CD4-positive, alpha-beta T cell treated with Interleukin-2 at 100 ng/mL for 4 hours (primary cell): ENCODE results near the gene CLASP1.
"Not testable (repeated sequence)": the region's sequence is repeated elsewhere in the genome, so short reads cannot be mapped to it uniquely, and the experiment has no call there.

Source experiments
- DNase-seq: peaks from one replicate; pipeline ENCODE4 v3.0.0-alpha.2; 2020; ENCODE audit warnings: low spot score

The CLASP1 gene

DNA sequence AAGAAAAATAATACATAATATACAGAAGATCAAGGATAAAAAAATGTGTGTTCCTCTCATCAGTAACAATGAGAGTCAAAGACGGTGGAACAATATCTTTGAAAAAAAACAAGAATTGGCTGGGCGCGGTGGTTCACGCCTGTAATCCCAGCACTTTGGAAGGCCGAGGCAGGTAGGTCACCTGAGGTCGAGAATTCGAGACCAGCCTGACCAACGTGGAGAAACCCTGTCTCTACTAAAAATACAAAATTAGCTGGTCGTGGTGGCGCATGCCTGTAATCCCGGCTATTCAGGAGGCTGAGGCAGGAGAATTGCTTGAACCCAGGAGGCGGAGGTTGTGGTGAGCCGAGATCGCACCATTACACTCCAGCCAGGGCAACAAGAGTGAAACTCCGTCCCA is 335.6 kb downstream of the CLASP1 start:
- not testable (repeated sequence) for DNase-seq

DNA sequence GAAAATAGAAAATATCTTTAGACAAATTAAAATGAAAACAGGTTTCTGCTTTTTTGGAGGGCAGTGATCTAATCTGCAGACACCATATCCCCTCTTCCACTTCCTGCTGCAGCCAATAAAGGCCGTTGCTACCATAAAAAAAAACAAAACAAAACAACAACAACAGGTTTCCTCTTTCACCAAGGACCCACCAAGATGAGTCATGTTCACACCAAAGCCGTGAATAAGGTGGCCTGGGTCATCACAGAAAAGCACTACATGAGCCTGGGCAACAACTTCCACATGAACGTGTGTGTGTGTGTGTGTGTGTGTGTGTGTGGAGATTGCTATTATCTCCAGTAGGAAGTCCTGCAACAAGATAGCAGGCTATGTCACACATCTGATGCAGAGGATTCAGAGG is 339.5 kb downstream of the CLASP1 start:
- DNase-seq = peak; percentile 13

DNA sequence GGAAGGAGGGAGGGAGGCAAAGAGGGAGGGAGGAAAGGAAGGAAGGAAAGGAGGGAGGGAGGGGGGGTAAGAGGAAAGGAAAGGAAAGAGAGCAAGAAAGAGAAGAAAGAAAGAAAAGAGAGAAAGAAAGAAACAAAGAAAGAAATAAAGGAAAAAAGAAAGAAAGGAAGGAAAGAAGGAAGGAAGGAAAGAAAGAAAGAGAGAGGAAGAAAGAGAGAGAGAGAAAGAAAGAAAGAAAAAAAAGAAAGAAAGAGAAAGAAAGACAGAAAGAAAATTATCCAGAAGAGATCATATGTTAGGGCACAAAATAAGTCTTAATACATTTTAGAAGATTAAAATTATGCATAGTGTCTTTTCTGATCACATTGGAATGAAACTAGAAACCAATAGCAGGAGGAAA is 339.9 kb downstream of the CLASP1 start:
- no peak for DNase-seq

DNA sequence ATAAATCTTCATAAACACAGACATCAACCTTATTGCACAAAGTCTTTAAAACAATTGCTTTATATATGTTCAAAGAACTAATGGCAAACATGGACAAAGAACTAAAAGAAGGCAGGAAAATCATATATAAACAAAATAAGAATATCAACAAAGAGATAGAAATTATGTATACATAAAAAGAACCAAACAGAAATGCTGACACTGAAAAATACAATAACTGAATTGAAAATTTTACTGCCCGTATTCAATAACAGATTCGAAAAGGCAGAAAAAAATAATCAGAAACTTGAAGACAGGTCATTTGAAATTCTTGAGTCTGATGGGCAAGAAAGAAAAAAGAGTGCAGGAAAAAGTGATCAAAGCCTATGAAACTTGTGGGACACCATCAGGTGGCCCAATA is 342.2 kb downstream of the CLASP1 start:
- DNase-seq = no peak

DNA sequence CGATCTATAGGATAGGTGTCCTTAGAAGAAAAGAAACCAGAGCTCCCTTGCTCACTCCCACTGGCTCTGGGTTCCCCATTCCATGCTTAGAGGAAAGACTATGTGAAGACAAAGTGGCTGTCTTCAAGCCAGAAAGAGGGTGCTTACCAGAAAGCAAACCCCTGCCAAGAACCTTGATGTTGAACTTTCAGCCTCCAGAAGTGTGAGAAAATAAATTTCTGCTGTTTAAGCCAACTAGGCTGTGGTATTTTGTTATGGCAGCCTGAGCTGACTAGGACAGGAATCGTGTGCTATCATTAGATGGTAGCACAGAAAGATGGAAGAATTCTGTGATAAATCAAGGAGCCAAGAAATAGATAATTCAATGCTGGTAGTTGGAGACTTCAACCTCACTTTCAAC is 344.3 kb downstream of the CLASP1 start:
- DNase-seq = no peak

DNA sequence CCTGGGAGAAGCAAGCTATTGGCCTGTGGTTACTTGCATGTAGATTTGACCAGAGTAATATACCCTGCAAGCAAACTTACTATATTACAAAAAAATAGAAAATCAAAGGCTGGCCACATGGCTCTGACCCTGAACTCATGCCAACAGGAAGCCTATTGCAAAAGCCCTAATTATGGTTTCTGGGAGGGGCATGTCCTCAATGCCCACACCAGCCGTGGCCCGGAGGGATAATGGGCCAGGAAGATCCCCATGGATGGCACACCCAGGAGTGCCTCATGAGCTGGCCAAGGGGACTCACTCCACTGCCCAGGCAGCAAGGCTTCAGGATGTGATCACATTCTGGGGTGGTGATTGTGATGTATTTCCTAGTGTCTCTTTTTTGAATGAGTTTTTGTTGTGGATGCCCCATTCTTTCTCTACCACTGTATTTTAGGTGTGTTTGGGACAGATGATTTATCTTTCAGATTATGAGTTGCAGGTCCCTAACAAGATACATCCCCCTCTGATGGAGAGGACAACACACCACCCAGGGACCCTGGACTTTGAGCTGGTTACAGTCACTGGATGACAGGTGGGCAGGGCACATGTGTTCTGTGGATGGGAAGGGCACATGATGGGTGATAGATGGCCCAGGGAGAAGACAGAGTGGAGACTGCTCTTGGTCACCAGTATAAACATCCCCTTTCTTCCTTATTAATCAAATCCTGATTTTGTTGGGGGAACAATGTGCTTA is 345.6 kb downstream of the CLASP1 start:
- no peak for DNase-seq

DNA sequence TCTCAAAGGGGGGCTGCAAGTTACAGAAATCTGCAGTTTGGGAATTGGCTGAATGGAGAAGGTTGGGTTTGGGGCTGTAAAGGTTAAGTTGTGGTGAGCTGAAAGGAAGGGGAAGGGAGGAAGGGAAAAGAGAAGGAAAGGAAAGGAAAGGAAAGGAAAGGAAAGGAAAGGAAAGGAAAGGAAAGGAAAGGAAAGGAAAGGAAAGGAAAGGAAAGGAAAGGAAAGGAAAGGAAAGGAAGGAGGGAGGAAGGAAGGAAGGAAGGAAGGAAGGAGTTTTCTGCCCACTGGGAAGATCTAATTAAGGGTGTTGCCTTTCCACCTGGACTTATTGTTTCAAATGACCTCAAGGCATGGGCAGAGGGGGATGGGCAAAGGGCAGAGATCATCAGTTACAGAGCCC is 348.1 kb downstream of the CLASP1 start:
- not testable (repeated sequence) for DNase-seq

DNA sequence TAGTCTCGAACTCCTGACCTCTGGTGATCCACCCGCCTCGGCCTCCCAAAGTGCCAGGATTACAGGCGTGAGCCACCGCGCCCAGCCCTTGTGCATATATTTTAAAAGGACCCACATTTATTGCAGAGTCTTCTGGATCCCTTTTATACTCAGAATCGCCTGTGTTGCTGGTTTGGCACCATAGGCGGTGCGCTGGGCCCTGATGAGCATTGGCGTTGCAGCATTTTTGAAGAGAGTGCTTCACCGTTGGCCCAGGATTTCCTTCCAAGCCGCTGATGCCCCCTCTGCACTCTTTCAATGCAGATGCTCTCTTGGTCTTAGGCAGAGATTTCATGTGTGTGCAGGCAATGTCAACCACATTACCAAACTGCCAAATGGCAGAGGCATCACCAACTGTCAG is 350.8 kb downstream of the CLASP1 start:
- DNase-seq = no peak

DNA sequence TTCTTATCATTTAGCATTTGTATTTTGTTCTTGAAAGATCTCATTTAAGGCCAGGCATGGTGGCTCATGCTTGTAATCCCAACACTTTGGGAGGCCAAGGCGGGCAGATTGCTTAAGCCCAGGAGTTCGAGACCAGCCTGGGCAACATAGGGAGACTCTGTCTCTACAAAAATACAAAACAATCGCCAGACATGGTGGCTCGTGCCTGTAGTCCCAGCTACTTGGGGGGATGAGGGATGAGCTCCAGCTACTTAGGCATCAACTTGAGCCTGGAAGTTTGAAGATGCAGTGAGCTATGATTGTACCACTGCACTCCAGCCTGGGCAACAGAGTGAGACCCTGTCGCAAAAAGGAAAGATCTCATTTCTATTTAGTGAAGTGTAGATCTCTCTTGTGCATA is 351.4 kb downstream of the CLASP1 start:
- DNase-seq = not testable (repeated sequence)

DNA sequence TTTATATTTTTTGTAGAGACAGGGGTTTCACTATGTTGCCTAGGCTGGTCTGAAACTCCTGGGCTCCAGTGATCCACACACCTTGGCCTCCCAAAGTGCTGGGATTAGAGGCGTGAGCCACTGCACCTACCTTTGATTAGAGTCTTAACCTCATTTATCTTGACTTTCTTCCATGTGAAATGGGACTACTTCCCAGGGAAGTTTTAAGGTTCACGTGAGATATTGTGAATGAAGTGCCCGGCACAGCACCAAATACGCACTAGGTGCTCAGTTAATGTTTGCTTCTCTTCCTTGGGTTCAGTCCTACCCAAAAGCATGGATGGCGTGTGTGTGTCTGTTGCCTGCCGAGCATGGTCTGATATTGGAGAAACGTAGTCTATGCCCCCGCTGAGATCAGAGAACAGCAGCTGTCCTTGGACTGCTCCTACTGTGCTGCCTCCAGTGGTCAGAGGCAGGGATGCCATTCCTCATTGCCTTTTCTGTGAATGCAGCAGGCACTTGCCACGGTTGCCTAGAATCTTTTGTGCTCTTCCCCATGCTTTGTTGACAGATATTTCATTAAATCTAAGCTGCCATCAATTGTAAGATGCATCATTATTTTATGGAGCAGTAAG is 351.9 kb downstream of the CLASP1 start:
- no peak for DNase-seq

DNA sequence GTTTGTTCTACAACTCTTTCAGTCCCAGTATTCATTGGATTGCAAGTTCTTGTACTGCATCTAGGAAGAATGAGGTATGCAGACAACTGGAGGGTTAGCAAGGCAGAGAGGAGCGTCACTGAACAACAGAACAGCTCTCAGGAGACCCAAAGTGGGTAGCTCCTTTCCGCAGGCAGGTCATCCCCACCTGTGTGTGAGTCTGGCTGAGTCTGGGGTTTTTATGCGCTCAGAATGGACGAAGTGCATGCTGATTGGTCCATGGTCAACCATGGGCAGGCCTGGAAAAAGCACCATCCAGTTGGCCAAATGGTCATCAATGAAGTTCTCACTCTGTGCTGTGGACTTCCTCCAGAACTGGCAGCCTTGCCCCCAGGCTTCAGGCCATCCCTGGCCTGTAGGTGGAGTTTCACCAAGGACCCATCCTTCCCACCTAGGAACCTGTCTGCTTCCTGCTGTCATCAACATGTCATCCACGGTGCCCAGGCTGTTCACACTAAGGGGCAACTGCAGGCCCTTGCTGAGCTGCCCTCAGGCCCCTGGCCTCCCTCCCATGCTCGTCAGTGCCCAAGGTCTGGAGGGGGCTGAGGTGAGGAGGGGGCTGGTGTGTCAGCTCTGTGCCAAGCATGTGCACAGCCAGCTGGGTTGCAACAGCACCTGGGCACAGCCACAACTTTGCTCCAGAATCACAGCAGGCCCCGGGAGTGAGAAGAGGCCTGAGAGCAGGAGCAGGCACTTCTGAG is 353.2 kb downstream of the CLASP1 start:
- DNase-seq = no peak

DNA sequence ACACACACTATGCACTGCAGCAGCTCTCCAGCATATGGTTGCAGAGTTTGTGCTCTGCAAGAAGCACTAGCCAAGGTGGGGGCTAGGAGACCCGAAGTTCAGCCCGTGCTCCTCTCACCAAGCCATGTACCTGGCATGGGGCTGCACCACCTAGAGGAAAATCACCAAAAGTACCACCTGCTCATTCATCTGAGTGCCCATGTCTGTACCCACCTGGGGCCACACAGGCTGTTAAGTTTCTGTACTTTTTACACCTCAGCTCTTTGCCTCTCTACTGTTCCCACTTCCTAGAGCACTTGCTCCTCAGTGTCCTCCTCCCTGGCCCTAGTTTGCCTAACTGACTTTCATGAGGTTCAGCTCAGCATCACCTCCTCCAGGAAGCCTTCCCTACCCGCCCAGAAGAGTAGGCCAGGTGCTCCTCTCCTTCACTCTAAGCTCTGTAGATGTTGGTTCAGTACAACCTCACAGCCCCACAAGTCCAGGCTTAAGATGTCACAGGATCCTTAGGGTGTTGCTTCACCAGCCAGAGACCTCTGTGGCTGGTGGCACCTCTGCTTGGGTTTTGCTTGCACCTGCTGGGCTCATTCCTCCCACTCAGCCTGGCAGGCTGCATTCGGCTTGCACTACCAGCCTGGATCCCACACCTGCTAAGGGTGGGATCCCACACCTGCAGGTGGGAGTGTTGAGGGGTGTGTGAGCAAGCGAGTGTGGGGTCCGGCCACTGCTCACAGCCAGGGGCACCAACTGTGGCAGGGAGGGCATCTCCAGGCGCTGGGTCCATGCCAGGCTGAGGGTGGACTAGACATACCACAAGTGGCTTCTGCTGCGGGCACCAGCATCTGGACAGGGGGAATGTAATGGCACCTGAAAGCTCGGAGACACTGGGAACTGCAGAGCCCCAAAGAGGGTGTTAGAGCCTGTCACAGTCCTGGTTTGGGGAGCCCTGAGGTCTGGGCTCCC is 354.1 kb downstream of the CLASP1 start:
- DNase-seq = no peak

DNA sequence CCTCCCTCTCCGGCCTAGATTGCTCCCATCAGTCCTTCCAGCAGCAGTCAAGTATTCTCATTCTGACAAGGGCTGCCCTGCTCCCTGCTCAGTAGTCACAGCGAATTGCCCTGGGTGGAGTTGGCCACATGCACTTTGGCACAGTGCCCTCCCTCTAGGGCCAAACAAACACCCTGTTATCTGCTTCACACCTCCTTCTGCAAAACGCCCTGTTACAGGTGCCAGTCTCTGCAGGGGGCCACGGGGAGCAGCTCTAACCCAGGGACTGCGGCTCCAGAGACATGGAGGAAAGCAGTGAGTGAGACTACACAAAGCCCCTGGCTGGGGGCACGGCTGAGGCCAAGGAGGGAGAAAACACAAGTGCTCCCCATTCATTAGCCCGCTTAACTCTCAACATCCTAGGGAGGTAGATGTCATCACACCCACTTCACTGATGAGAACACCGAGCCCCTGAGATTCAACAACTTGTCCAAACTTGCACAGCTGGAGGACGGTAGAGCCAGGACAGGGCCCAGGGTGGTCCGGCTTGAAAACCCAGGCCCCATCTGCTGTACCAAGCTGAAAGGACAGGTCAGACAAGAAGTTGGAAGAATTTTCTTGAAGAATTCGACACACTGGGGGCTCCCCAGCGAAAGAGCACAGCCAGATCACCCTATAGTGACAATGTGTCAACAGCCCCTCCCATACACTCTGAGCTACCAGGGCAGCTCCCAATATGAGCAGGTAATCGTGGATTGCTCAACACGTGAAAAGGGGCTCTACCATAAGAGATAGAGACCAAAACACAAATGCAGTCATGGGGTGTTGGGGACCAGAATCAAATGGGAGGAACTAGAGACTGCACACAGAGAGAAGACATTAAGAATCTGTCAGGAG is 355.6 kb downstream of the CLASP1 start:
- DNase-seq = no peak

DNA sequence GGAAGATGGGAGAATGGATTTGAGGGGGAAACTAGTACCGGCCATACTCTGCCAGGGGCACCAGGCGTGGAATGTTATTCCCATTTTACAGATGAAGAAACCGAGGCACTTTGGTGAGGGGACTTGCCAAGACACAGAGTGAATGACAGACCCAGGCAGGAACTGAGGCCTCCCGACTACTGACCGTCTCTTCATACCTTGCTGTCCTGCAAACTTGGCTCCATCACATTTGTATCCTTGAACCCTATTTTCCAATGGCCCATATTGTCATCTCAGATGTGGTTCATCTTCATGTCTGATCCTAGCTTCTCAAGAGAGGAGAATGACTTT is 358.0 kb downstream of the CLASP1 start:
- no peak for DNase-seq

DNA sequence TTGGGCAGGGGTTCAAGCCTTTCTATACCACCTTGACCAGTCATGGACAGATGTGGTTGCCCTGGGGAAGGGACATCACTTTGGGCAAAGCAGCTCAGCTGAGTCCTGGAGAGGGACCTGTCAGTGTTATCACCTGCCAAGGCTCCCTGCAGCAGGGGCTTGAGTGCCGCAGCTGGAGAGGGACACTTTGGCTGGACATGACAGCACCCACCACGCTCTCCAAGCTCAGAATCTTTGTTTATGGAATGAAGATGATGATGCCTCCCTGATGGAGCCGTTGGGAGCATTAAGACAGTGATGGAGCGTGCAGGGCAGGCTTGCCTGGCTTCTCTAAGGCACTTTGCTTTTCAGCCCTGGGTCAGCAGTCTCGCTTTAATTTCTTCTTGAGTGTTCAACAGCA is 360.0 kb downstream of the CLASP1 start:
- no peak for DNase-seq

DNA sequence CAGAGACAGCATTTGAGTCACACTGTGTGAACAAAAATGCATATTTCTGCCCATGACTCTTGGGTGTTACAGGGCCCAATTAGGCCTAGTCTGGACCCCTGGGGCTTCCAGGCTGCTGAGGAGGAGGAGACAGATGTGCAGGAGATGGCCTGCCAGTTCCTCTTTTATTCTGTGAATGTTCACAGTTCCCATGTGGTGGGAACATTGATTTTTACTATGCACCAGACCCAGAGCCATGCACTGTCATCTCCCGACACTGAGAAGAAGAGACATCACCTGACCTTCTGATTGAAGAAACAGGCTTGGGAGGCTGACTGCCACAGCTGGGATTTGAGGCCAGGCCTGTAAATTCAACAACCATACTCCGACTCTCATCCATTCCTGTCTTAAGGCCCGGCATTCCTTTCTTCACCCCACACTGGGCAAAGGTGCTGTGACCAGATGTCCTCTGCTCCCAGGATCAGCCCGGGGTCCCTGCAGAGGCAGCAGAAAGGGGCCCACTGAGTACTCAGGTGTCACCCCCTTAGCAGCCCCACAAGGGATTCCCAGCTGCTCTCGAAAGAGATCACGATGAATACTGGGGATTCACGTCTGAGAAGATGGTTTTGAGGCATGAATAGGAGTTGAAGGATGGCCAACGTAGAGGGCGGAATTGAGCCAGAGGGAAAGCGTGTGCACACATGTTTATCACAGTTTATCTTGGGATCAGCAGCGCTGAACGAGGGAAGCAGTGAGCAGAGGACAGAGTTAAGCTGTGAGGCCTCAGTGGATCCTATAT is 360.6 kb downstream of the CLASP1 start:
- DNase-seq = no peak

DNA sequence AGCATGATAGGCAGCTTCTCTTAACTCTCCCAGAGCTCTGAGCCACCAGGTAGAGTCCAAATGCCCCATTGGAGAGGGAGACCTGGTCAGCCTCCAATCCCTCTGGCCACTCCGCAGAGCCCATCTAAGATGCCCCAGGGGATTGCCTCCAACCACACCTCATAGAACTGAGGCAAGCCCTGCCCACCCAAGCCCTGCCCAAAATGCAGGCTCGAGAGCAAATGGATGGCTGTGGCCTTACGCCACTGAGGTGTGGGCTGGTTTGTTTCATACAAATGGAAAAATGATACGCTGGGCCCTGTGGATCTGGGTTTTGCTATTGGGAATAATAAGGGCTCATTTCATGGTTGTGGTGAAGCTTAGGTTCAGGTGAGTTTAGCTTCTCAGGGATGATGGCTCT is 361.3 kb downstream of the CLASP1 start:
- DNase-seq = no peak
